Astrocyte of the cerebellum (primary cell): ENCODE results near the gene CDK5RAP2.

Experiments used
- DNase-seq: peaks from one replicate; pipeline ENCODE4 v3.0.0-alpha.2; 2011; ENCODE audit warnings: low read depth
- H3K4me3 ChIP-seq: 2 replicates; pipeline ENCODE4 v1.5.1; 2011; ENCODE audit warnings: mild to moderate bottlenecking, low read depth, low read length, moderate library complexity
- CTCF ChIP-seq: IDR thresholded peaks from 2 replicates; pipeline ENCODE4 v1.5.1; 2012; ENCODE audit warnings: low read length, low read depth, moderate library complexity, mild to moderate bottlenecking; ENCODE audit errors: missing control alignments
- in situ Hi-C: cut with HindIII; loops from 2 replicates; pipeline ENCODE4 v1.10.0; 2017; ENCODE audit warnings: low sequenced_read_pairs

The CDK5RAP2 gene

GRCh38 chr9:120481846-120482245, 98.1 kb downstream of the CDK5RAP2 start:
- in situ Hi-C loops = no loop called here
- no peak for DNase-seq
- TF ChIP-seq CTCF = no peak
- H3K4me3 ChIP-seq = no peak overlapping the region

GRCh38 chr9:120481248-120481647, 98.7 kb downstream of the CDK5RAP2 start:
- in situ Hi-C loops = no loop called here
- DNase-seq = no peak

GRCh38 chr9:120480707-120481106, 99.3 kb downstream of the CDK5RAP2 start:
- DNase-seq = no peak
- no peak for TF ChIP-seq CTCF
- in situ Hi-C loops = no loop called here
- no peak overlapping the region for H3K4me3 ChIP-seq

More at GRCh38 chr9:120481248-120481647, 98.7 kb downstream of the CDK5RAP2 start:
- no peak overlapping the region for H3K4me3 ChIP-seq
- no peak for TF ChIP-seq CTCF

GRCh38 chr9:120478208-120478607, 101.8 kb downstream of the CDK5RAP2 start:
- H3K4me3 ChIP-seq = no peak overlapping the region
- in situ Hi-C loops = no loop called here
- TF ChIP-seq CTCF = no peak
- no peak for DNase-seq

GRCh38 chr9:120477534-120478001, 102.4 kb downstream of the CDK5RAP2 start:
- peak; percentile 100 for TF ChIP-seq CTCF
- in situ Hi-C loops = no loop called here
- H3K4me3 ChIP-seq = no peak overlapping the region
- peak; percentile 83 for DNase-seq

- H3K4me3 ChIP-seq = no peak overlapping the region
- DNase-seq = peak; percentile 29
- in situ Hi-C loops = no loop called here
- no peak for TF ChIP-seq CTCF
These were observed 104.6 kb downstream of the CDK5RAP2 start for GRCh38 chr9:120475341-120475740.
